Ascending aorta (tissue), 2 donors: Measurements from ENCODE around the gene AFF3. TPM values are rescaled to one million over a fixed set of nuclear protein-coding genes. Genes with fewer than 3 reads are reported as not detected.

Experiments
- DNase-seq, 2 donors: peaks; one replicate each; pipeline ENCODE4 v3.0.0-alpha.2; 2019; ENCODE audit warnings: low spot score in 2 of 2
- H3K27ac ChIP-seq, 2 donors: fragments of 200-600 bp; sonication (generic); one replicate each; pipeline ENCODE4 v1.5.1; 2016 to 2017; ENCODE audit warnings: mild to moderate bottlenecking in 1 of 2
- H3K27me3 ChIP-seq: fragments of 200-600 bp; sonication (generic); one replicate; pipeline ENCODE4 v1.5.1; 2017
- H3K36me3 ChIP-seq, 2 donors: fragments of 200-600 bp; sonication (generic); one replicate each; pipeline ENCODE4 v1.5.1; 2016
- H3K4me1 ChIP-seq, 2 donors: fragments of 200-600 bp; sonication (generic); one replicate each; pipeline ENCODE4 v1.5.1; 2016 to 2017; ENCODE audit warnings: mild to moderate bottlenecking in 1 of 2
- H3K4me3 ChIP-seq, 2 donors: fragments of 200-600 bp; sonication (generic); one replicate each; pipeline ENCODE4 v1.5.1; 2016 to 2017; ENCODE audit warnings: mild to moderate bottlenecking in 1 of 2
- H3K9me3 ChIP-seq, 2 donors: fragments of 200-600 bp; sonication (generic); one replicate each; pipeline ENCODE4 v1.5.1; 2016
- CTCF ChIP-seq, 3 experiments: fragments of 200-600 bp in 2 of 3; fragments of 450-650 bp in 1 of 3; sonication (generic) in 2 of 3; IDR thresholded peaks; one replicate each; pipeline ENCODE4 v1.5.1; 2016 to 2019; ENCODE audit warnings: antibody characterized with exemption in 3 of 3, mild to moderate bottlenecking in 1 of 3, moderate library complexity in 1 of 3
- intact Hi-C: fragments of 100-400 bp; cut with DNase I; formaldehyde crosslinking; loops from one replicate; pipeline ENCODE4 v1.15.1; 2023
- total RNA-seq: library from RNA; depleted of rRNA; stranded (reverse); fragments of >200 nt; gene quantifications from one replicate; pipeline ENCODE4 v1.1.0, GENCODE V29; 2016

AFF3 gene
- total RNA-seq, 1 donor from 2014 or later = 7.1 TPM

- Histone ChIP-seq H3K4me1 (no peaks in the 10 kb centered on the region), H3K27me3 (no peaks in the 10 kb centered on the region), H3K9me3 (no peaks in the 10 kb centered on the region), H3K4me3 (no peak overlapping the region), H3K27ac (no peak overlapping the region), H3K36me3 (peaks cover 0 to 3% of the 10 kb centered on the region in 2 donors)
- intact Hi-C loops = no loop called here
- no peak for DNase-seq
- TF ChIP-seq CTCF (IDR thresholded peaks at IDR 0.05) = no peak
Measured at GRCh38 chr2:100004959-100005387, 137.4 kb downstream of the AFF3 start.

GRCh38 chr2:100004348-100004884 lies 138.0 kb downstream of the AFF3 start:
- DNase-seq = no peak
- Histone ChIP-seq H3K9me3 (no peaks in the 10 kb centered on the region), H3K27me3 (no peaks in the 10 kb centered on the region), H3K27ac (no peak overlapping the region), H3K4me1 (no peaks in the 10 kb centered on the region), H3K36me3 (peaks cover 0 to 3% of the 10 kb centered on the region in 2 donors), H3K4me3 (no peak overlapping the region)
- TF ChIP-seq CTCF (IDR thresholded peaks at IDR 0.05) = no peak
- intact Hi-C loops = no loop called here

GRCh38 chr2:100002059-100002458 lies 140.3 kb downstream of the AFF3 start:
- Histone ChIP-seq H3K9me3 (no peaks in the 10 kb centered on the region), H3K27ac (no peak overlapping the region), H3K27me3 (no peaks in the 10 kb centered on the region), H3K36me3 (peaks cover 0 to 3% of the 10 kb centered on the region in 2 donors), H3K4me3 (no peak overlapping the region), H3K4me1 (no peaks in the 10 kb centered on the region)
- intact Hi-C loops = no loop called here
- DNase-seq = no peak
- no peak for TF ChIP-seq CTCF (IDR thresholded peaks at IDR 0.05)

GRCh38 chr2:100000915-100001707 lies 141.3 kb downstream of the AFF3 start:
- no peak for DNase-seq
- no peaks in the 10 kb centered on the region for H3K27me3 ChIP-seq
- no peak for TF ChIP-seq CTCF (IDR thresholded peaks at IDR 0.05)
- no peak overlapping the region for H3K4me3 ChIP-seq
- H3K36me3 ChIP-seq = no peaks in the 10 kb centered on the region
- intact Hi-C loops = no loop called here
- no peaks in the 10 kb centered on the region for H3K9me3 ChIP-seq
- no peaks in the 10 kb centered on the region for H3K4me1 ChIP-seq
- no peak overlapping the region for H3K27ac ChIP-seq

- Histone ChIP-seq H3K36me3 (no peaks in the 10 kb centered on the region), H3K4me3 (no peak overlapping the region), H3K27ac (no peak overlapping the region), H3K9me3 (no peaks in the 10 kb centered on the region), H3K4me1 (no peaks in the 10 kb centered on the region), H3K27me3 (no peaks in the 10 kb centered on the region)
- intact Hi-C loops = no loop called here
- no peak for TF ChIP-seq CTCF (IDR thresholded peaks at IDR 0.05)
- no peak for DNase-seq
Measured at GRCh38 chr2:99998651-99999320, 143.6 kb downstream of the AFF3 start.
